Mesenchymal stem cell (in vitro differentiated cells and primary cell): ENCODE data around the gene ALG9.

ENCODE experiments used
- DNase-seq: peaks from one replicate; pipeline ENCODE4 v3.0.0-alpha.2; 2013
- H2AFZ ChIP-seq: one replicate; pipeline ENCODE4 v1.6.1; 2013; ENCODE audit warnings: low read depth, mild to moderate bottlenecking, control low read depth, inconsistent platforms, low read length, moderate library complexity
- H2AK5ac ChIP-seq: 2 replicates; pipeline ENCODE4 v1.6.1; 2013; ENCODE audit warnings: low read length, moderate library complexity, mild to moderate bottlenecking, inconsistent platforms; ENCODE audit not compliant: severe bottlenecking
- H2BK120ac ChIP-seq: one replicate; pipeline ENCODE4 v1.6.1; 2013; ENCODE audit warnings: low read depth, mild to moderate bottlenecking, inconsistent platforms, low read length, moderate library complexity
- H2BK12ac ChIP-seq, 2 experiments: one replicate each; pipeline ENCODE4 v1.6.1; 2013; ENCODE audit warnings: inconsistent platforms in 2 of 2, low read length in 2 of 2, mild to moderate bottlenecking in 2 of 2, moderate library complexity in 2 of 2, control low read depth in 1 of 2
- H2BK15ac ChIP-seq: one replicate; pipeline ENCODE4 v1.6.1; 2013; ENCODE audit warnings: mild to moderate bottlenecking, low read depth, inconsistent platforms; ENCODE audit not compliant: poor library complexity, severe bottlenecking
- H2BK5ac ChIP-seq: 2 replicates; pipeline ENCODE4 v1.6.1; 2013; ENCODE audit warnings: low read depth, mild to moderate bottlenecking, low read length, control low read depth, inconsistent platforms; ENCODE audit not compliant: poor library complexity, severe bottlenecking
- H3K14ac ChIP-seq, 2 experiments: one replicate each; pipeline ENCODE4 v1.6.1; 2013; ENCODE audit warnings: inconsistent platforms in 2 of 2, low read length in 2 of 2, control low read depth in 1 of 2, mild to moderate bottlenecking in 1 of 2, moderate library complexity in 1 of 2
- H3K18ac ChIP-seq, 2 experiments: one replicate each; pipeline ENCODE4 v1.6.1; 2013; ENCODE audit warnings: inconsistent platforms in 2 of 2, low read length in 2 of 2, control low read depth in 1 of 2, low read depth in 1 of 2, mild to moderate bottlenecking in 1 of 2
- H3K23ac ChIP-seq, 2 experiments: one replicate each; pipeline ENCODE4 v1.6.1; 2013; ENCODE audit warnings: inconsistent platforms in 2 of 2, low read length in 2 of 2, mild to moderate bottlenecking in 2 of 2, moderate library complexity in 2 of 2, control low read depth in 1 of 2
- H3K27ac ChIP-seq: 2 replicates; pipeline ENCODE4 v1.5.1; 2013; ENCODE audit warnings: mild to moderate bottlenecking, moderate library complexity, low read length, control low read depth, inconsistent platforms; ENCODE audit not compliant: poor library complexity, severe bottlenecking
- H3K27me3 ChIP-seq, 2 experiments: 2 replicates each; pipeline versions ENCODE4 v1.6.1 to v1.7.0; 2013; ENCODE audit warnings: low read length in 2 of 2, mild to moderate bottlenecking in 2 of 2, moderate library complexity in 2 of 2, control low read depth in 1 of 2, inconsistent platforms in 1 of 2; ENCODE audit not compliant: control insufficient read depth in 1 of 2, insufficient read depth in 1 of 2
- H3K36me3 ChIP-seq, 2 experiments: 2 replicates each; pipeline versions ENCODE4 v1.6.1 to v1.7.0; 2013; ENCODE audit warnings: low read length in 2 of 2, control low read depth in 1 of 2, inconsistent platforms in 1 of 2, low read depth in 1 of 2, mild to moderate bottlenecking in 1 of 2; ENCODE audit not compliant: insufficient read depth in 2 of 2, control insufficient read depth in 1 of 2
- H3K4ac ChIP-seq, 2 experiments: one replicate each; pipeline ENCODE4 v1.6.1; 2013; ENCODE audit warnings: inconsistent platforms in 2 of 2, low read length in 2 of 2, mild to moderate bottlenecking in 2 of 2, moderate library complexity in 2 of 2, control low read depth in 1 of 2, low read depth in 1 of 2
- H3K4me1 ChIP-seq: 2 replicates; pipeline ENCODE4 v1.6.1; 2013; ENCODE audit warnings: low read depth, low read length, control low read depth; ENCODE audit not compliant: control insufficient read depth, insufficient read depth
- H3K4me2 ChIP-seq: 2 replicates; pipeline ENCODE4 v1.6.1; 2013; ENCODE audit warnings: low read length, mild to moderate bottlenecking, inconsistent platforms; ENCODE audit not compliant: poor library complexity, severe bottlenecking
- H3K4me3 ChIP-seq, 2 experiments: 2 replicates each; pipeline versions ENCODE4 v1.5.1 to v1.7.0; 2013; ENCODE audit warnings: low read length in 2 of 2, mild to moderate bottlenecking in 2 of 2, control low read depth in 1 of 2, low read depth in 1 of 2; ENCODE audit not compliant: insufficient read depth in 1 of 2
- H3K79me1 ChIP-seq: replicated peaks from 2 replicates; pipeline ENCODE4 v1.6.1; 2013; ENCODE audit warnings: mild to moderate bottlenecking, control low read depth, low read length, inconsistent platforms; ENCODE audit not compliant: poor library complexity, severe bottlenecking
- H3K9ac ChIP-seq: 2 replicates; pipeline ENCODE4 v1.7.0; 2013; ENCODE audit warnings: mild to moderate bottlenecking, low read length, moderate library complexity
- H3K9me3 ChIP-seq: 2 replicates; pipeline ENCODE4 v1.7.0; 2013; ENCODE audit warnings: mild to moderate bottlenecking, low read length; ENCODE audit not compliant: control insufficient read depth
- H4K8ac ChIP-seq: one replicate; pipeline ENCODE4 v1.6.1; 2013; ENCODE audit warnings: inconsistent platforms, mild to moderate bottlenecking, low read length, moderate library complexity
- H4K91ac ChIP-seq: one replicate; pipeline ENCODE4 v1.6.1; 2013; ENCODE audit warnings: mild to moderate bottlenecking, low read length, inconsistent platforms
- WGBS: methylation state at CpG from one replicate; pipeline ENCODE4 v1.1.7; 2013; ENCODE audit warnings: mixed read lengths; 5-methylcytosine and 5-hydroxymethylcytosine counted together

The ALG9 gene

GRCh38 chr11:111795334-111795985, 75.9 kb downstream of the ALG9 start:
- Histone ChIP-seq H2BK120ac (no peak overlapping the region), H3K79me1 (peaks cover 1% of the 10 kb centered on the region), H2AFZ (no peak overlapping the region), H2AK5ac (no peak overlapping the region), H4K91ac (no peak overlapping the region), H2BK12ac (no peak overlapping the region), H3K18ac (no peak overlapping the region), H3K9me3 (no peaks in the 10 kb centered on the region), H4K8ac (no peak overlapping the region), H3K27me3 (no peaks in the 10 kb centered on the region), H2BK5ac (no peak overlapping the region), H3K9ac (peak overlapping the region; percentile 42), H3K4ac (no peak overlapping the region), H3K4me1 (peaks cover 3% of the 10 kb centered on the region), H2BK15ac (no peak overlapping the region), H3K27ac (no peak overlapping the region), H3K4me3 (no peak overlapping the region), H3K23ac (no peak overlapping the region), H3K14ac (no peak overlapping the region), H3K4me2 (no peak overlapping the region), H3K36me3 (peaks cover 0 to 6% of the 10 kb centered on the region in 2 experiments)
- 93% methylated on average over 7 of the region's 7 CpGs for WGBS
- DNase-seq = no peak

DNA sequence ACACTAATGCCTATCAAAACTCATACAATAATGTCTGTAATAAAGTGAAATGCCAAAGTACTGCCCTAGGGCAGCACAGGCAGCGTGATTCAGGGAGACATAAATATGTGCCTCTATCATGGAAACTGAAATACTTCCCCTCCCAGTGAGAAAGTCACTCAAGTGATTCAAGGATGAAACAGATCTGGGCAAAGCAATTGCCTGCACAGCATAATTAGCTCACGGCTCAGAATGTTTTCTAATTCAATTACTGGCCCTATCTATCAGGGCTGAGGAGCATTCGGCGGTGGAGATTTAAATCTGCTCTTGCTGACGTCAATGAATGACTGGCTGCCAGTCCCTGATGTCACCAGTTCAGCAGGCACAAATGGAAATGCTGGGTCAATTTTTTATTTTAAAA, 77.5 kb downstream of the ALG9 start:
- H2BK15ac ChIP-seq = no peak overlapping the region
- H2AK5ac ChIP-seq = no peak overlapping the region
- H3K23ac ChIP-seq = no peak overlapping the region
- H3K79me1 ChIP-seq = peaks cover 1% of the 10 kb centered on the region
- H2BK5ac ChIP-seq = no peak overlapping the region
- H2BK12ac ChIP-seq = no peak overlapping the region
- H2AFZ ChIP-seq = no peak overlapping the region
- no peak overlapping the region for H3K18ac ChIP-seq
- H3K9ac ChIP-seq = peak overlapping the region; percentile 62
- H4K91ac ChIP-seq = no peak overlapping the region
- no peak overlapping the region for H3K4me3 ChIP-seq
- WGBS = 95% methylated on average over 5 of the region's 5 CpGs
- H3K14ac ChIP-seq = no peak overlapping the region
- no peaks in the 10 kb centered on the region for H3K27me3 ChIP-seq
- H4K8ac ChIP-seq = no peak overlapping the region
- no peak overlapping the region for H3K4ac ChIP-seq
- no peak for DNase-seq
- H3K36me3 ChIP-seq = peaks cover 0 to 9% of the 10 kb centered on the region in 2 experiments
- H3K9me3 ChIP-seq = no peaks in the 10 kb centered on the region
- H2BK120ac ChIP-seq = no peak overlapping the region
- peaks cover 3% of the 10 kb centered on the region for H3K4me1 ChIP-seq
- H3K4me2 ChIP-seq = no peak overlapping the region
- no peak overlapping the region for H3K27ac ChIP-seq

- H3K23ac ChIP-seq = no peak overlapping the region
- no peak overlapping the region for H3K4ac ChIP-seq
- H2AK5ac ChIP-seq = no peak overlapping the region
- no peak overlapping the region for H4K8ac ChIP-seq
- no peak for DNase-seq
- peak overlapping the region; percentile 17 for H3K9ac ChIP-seq
- H3K27ac ChIP-seq = no peak overlapping the region
- H3K4me3 ChIP-seq = no peak overlapping the region
- H2BK120ac ChIP-seq = no peak overlapping the region
- no peak overlapping the region for H2AFZ ChIP-seq
- no peak overlapping the region for H2BK12ac ChIP-seq
- no peak overlapping the region for H3K14ac ChIP-seq
- H4K91ac ChIP-seq = no peak overlapping the region
- H3K79me1 ChIP-seq = peaks cover 3% of the 10 kb centered on the region
- WGBS = 96% methylated on average over 6 of the region's 6 CpGs
- H3K9me3 ChIP-seq = no peaks in the 10 kb centered on the region
- no peak overlapping the region for H3K18ac ChIP-seq
- H3K4me2 ChIP-seq = no peak overlapping the region
- no peak overlapping the region for H2BK15ac ChIP-seq
- H2BK5ac ChIP-seq = no peak overlapping the region
- peaks cover under 1 to 7% of the 10 kb centered on the region in 2 experiments for H3K36me3 ChIP-seq
- H3K4me1 ChIP-seq = peaks cover 3% of the 10 kb centered on the region
- no peaks in the 10 kb centered on the region for H3K27me3 ChIP-seq
Measured at GRCh38 chr11:111792955-111793500, 78.4 kb downstream of the ALG9 start.

- Histone ChIP-seq H3K9ac (peak overlapping the region; percentile 17), H2BK15ac (no peak overlapping the region), H3K4me2 (no peak overlapping the region), H3K4me1 (peaks cover 3% of the 10 kb centered on the region), H3K23ac (no peak overlapping the region), H2AFZ (no peak overlapping the region), H3K27ac (no peak overlapping the region), H2BK5ac (no peak overlapping the region), H2BK12ac (no peak overlapping the region), H3K79me1 (peaks cover 4% of the 10 kb centered on the region), H4K91ac (no peak overlapping the region), H3K27me3 (no peaks in the 10 kb centered on the region), H3K9me3 (no peaks in the 10 kb centered on the region), H3K4me3 (no peak overlapping the region), H3K4ac (no peak overlapping the region), H2BK120ac (no peak overlapping the region), H3K14ac (no peak overlapping the region), H4K8ac (no peak overlapping the region), H3K18ac (no peak overlapping the region), H2AK5ac (no peak overlapping the region), H3K36me3 (peaks cover 3 to 8% of the 10 kb centered on the region in 2 experiments)
- 100% methylated on average over 1 of the region's 1 CpG for WGBS
- no peak for DNase-seq
Measured at GRCh38 chr11:111792314-111792713, 79.1 kb downstream of the ALG9 start.
